Loucy (cell line): ENCODE data around the gene WDR31.

ENCODE experiments used
- H2AFZ ChIP-seq: fragments of 200-600 bp; sonication (generic); 2 replicates; pipeline ENCODE4 v1.6.0; 2016; ENCODE audit warnings: antibody characterized with exemption, mild to moderate bottlenecking, low read length, moderate library complexity
- H3F3A ChIP-seq: fragments of 200-600 bp; 2 replicates; pipeline ENCODE4 v1.6.0; 2016; ENCODE audit warnings: antibody characterized with exemption, low read depth, mild to moderate bottlenecking
- H3K27me3 ChIP-seq: fragments of 200-600 bp; sonication (generic); 2 replicates; pipeline ENCODE4 v1.6.1; 2014; ENCODE audit warnings: low read length, mild to moderate bottlenecking; ENCODE audit not compliant: insufficient read depth, poor library complexity, severe bottlenecking
- H3K36me3 ChIP-seq: fragments of 200-600 bp; sonication (generic); 2 replicates; pipeline ENCODE4 v1.6.1; 2016; ENCODE audit warnings: low read length; ENCODE audit not compliant: insufficient read depth
- H3K4me1 ChIP-seq: fragments of 200-600 bp; sonication (generic); 2 replicates; pipeline ENCODE4 v1.5.1; 2014; ENCODE audit warnings: low read length, mild to moderate bottlenecking; ENCODE audit not compliant: insufficient read depth, poor library complexity, severe bottlenecking
- H3K4me2 ChIP-seq: fragments of 200-600 bp; sonication (generic); 2 replicates; pipeline ENCODE4 v1.6.0; 2014; ENCODE audit warnings: antibody characterized with exemption, low read length, low read depth, mild to moderate bottlenecking; ENCODE audit not compliant: poor library complexity, severe bottlenecking
- H3K4me3 ChIP-seq: fragments of 200-600 bp; sonication (generic); 2 replicates; pipeline ENCODE4 v1.5.1; 2014; ENCODE audit warnings: low read length, mild to moderate bottlenecking, mixed read lengths; ENCODE audit not compliant: poor library complexity, severe bottlenecking
- H3K79me2 ChIP-seq: fragments of 200-600 bp; sonication (generic); 2 replicates; pipeline ENCODE4 v1.6.1; 2014; ENCODE audit warnings: low read length; ENCODE audit not compliant: insufficient read depth
- H3K9ac ChIP-seq: fragments of 200-600 bp; sonication (generic); 2 replicates; pipeline ENCODE4 v1.6.0; 2014; ENCODE audit warnings: mild to moderate bottlenecking, low read depth, low read length, moderate library complexity; ENCODE audit not compliant: poor library complexity, severe bottlenecking
- H3K9me2 ChIP-seq: fragments of 200-600 bp; sonication (generic); replicated peaks from 2 replicates; pipeline ENCODE4 v1.6.1; 2016; ENCODE audit warnings: low read depth, low read length, mixed read lengths
- H3K9me3 ChIP-seq: fragments of 200-600 bp; sonication (generic); 2 replicates; pipeline ENCODE4 v1.6.1; 2014; ENCODE audit warnings: mild to moderate bottlenecking, antibody characterized with exemption, low read length, low read depth; ENCODE audit not compliant: insufficient read depth
- H4K20me1 ChIP-seq: fragments of 200-600 bp; sonication (generic); 2 replicates; pipeline ENCODE4 v1.6.0; 2014; ENCODE audit warnings: antibody characterized with exemption, low read length, mild to moderate bottlenecking; ENCODE audit not compliant: insufficient read depth, poor library complexity, severe bottlenecking
- EZH2phosphoT487 ChIP-seq: fragments of 200-600 bp; IDR thresholded peaks from 2 replicates; pipeline ENCODE4 v1.6.1; 2018; ENCODE audit warnings: antibody characterized with exemption, mild to moderate bottlenecking, moderate library complexity, borderline replicate concordance
- TF ChIP-seq, protein P1 (sequence below): fragments of 200-600 bp; sonication (generic); conservative IDR thresholded peaks from 2 replicates; pipeline ENCODE4 v1.5.1; 2014; ENCODE audit warnings: mild to moderate bottlenecking, antibody characterized with exemption, low read length

The WDR31 gene

DNA sequence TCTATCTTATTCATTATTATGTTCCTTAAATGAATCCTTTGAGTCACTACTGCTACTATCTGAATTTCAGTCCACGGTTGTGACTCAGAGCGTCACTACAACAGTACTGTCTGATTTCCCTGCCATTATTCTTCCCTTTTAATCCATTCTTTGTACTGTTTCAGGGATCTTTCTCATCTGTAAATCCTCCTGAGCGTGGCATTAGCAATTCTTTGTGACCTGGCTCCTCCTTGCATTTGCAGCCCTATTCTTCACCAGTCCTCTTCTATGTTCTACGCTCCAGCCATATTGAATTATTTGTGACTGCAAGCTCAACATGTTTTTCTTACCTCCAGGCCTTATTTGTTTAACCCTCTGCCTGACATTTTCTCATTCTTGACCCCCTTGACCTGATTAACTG lies 58.7 kb downstream of the WDR31 start:
- peaks cover 28% of the 10 kb centered on the region for H4K20me1 ChIP-seq

DNA sequence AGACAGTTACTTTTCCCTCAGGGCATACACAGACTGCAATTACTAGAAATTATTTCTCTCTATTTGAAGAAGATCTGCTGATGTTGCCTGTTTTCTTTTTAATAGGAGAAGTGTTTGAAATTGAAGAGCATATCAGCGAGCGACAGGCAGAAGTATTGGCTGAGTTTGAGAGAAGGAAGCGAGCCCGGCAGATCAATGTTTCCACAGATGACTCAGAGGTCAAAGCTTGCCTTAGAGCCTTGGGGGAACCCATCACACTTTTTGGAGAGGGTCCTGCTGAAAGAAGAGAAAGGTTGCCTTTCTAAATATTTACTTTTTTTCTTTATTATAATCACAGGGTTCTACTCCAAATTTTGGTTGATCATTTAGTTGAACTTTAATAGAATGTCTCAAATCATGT lies 61.2 kb downstream of the WDR31 start:
- no peaks in the 10 kb centered on the region for H3K9me3 ChIP-seq
- peaks cover 59% of the 10 kb centered on the region for H3K79me2 ChIP-seq
- peak overlapping the region; percentile 85 for H3K4me2 ChIP-seq
- no peaks in the 10 kb centered on the region for H3K27me3 ChIP-seq
- H3K4me1 ChIP-seq, result peaks cover 28% of the 10 kb centered on the region
- H3K4me3 ChIP-seq, result no peak overlapping the region
- H3K9me2 ChIP-seq, result no peaks in the 10 kb centered on the region
- H3K9ac ChIP-seq, result peak overlapping the region; percentile 34
- peaks cover 41% of the 10 kb centered on the region for H4K20me1 ChIP-seq
- peaks cover 38% of the 10 kb centered on the region for H3K36me3 ChIP-seq
- H3F3A ChIP-seq, result 0 out of 2 replicates have a peak, but pooled peaks cover 5% of the 10 kb centered on the region
- TF ChIP-seq, protein P1, sequence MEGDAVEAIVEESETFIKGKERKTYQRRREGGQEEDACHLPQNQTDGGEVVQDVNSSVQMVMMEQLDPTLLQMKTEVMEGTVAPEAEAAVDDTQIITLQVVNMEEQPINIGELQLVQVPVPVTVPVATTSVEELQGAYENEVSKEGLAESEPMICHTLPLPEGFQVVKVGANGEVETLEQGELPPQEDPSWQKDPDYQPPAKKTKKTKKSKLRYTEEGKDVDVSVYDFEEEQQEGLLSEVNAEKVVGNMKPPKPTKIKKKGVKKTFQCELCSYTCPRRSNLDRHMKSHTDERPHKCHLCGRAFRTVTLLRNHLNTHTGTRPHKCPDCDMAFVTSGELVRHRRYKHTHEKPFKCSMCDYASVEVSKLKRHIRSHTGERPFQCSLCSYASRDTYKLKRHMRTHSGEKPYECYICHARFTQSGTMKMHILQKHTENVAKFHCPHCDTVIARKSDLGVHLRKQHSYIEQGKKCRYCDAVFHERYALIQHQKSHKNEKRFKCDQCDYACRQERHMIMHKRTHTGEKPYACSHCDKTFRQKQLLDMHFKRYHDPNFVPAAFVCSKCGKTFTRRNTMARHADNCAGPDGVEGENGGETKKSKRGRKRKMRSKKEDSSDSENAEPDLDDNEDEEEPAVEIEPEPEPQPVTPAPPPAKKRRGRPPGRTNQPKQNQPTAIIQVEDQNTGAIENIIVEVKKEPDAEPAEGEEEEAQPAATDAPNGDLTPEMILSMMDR, result no peak
- no peak for TF ChIP-seq EZH2phosphoT487
- H2AFZ ChIP-seq, result no peak overlapping the region

More for the DNA sequence above, 58.7 kb downstream of the WDR31 start:
- Histone ChIP-seq H3K9me3 (no peaks in the 10 kb centered on the region), H3K4me1 (peaks cover 13% of the 10 kb centered on the region), H2AFZ (no peak overlapping the region), H3K27me3 (no peaks in the 10 kb centered on the region), H3K9ac (no peak overlapping the region), H3K4me3 (no peak overlapping the region), H3K79me2 (peaks cover 39% of the 10 kb centered on the region), H3K4me2 (no peak overlapping the region), H3F3A (no peaks in the 10 kb centered on the region), H3K9me2 (no peaks in the 10 kb centered on the region), H3K36me3 (peaks cover 58% of the 10 kb centered on the region)
- TF ChIP-seq EZH2phosphoT487, result no peak
- TF ChIP-seq, protein P1, result no peak

DNA sequence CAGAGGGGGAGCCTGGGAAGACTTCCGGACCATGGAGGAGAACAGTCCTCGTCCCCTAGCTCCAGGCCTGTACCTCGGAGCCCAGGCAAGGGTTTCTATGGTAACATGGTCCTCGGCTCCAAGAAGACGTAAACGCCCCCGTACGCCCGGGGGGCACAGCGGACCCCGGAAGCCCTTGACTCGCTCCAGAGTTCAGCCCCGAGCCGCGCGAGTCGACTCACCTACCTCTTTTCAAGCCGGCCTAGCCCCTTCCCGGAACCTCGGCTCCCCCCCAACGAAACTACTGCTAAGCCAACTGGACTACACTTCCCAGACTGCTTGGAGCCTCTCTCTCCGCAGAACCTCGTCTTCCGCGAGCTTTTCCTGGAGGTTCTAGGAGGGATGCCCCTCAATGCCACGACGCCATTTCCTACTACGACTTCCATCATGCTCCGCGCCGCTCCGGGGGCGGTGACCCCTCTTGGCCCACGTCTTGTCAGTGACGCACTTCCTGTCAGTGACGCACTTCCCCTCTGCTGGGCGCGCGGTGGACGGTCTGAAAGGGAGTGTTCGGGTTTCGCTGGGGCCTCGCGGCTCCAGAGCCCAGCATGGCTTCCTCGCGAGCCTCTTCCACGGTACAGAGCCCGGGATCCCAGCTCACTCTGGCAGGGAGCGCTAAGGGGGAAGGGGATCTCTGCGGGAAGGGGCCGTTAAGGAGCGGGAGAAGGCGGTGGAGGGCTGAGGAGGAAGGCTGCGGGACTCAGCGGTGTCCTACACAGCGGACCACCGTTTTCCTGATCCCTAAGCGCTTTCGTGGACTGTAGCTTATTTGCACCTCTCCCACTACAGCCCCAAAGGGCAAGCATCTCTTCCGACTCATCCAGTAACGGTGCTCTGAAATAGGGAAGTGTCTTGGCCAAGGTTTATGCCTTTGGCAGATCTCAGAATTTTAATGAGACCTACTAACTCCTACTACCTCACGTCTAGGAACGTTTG lies 64.6 kb downstream of the WDR31 start, which contains the start of the genes CDC26 and PRPF4:
CDC26 (minus strand) TSS at position 416 of the 975 bp plus-strand sequence. CDS start 3,065 bp downstream, outside the sequence.
PRPF4 (plus strand) TSS at position 502 of the 975 bp plus-strand sequence; CDS start at position 588, 86 bp downstream.
- H3K9me3 ChIP-seq, result no peaks in the 10 kb centered on the region
- peaks cover 29% of the 10 kb centered on the region for H3K4me1 ChIP-seq
- 0 out of 2 replicates have a peak, but pooled peaks cover 5% of the 10 kb centered on the region for H3F3A ChIP-seq
- H3K4me2 ChIP-seq, result peak within 1 kb of the TSS; percentile 91
- no peak for TF ChIP-seq EZH2phosphoT487
- TF ChIP-seq, protein P1, result no peak
- H4K20me1 ChIP-seq, result peaks cover 38% of the 10 kb centered on the region
- H3K9me2 ChIP-seq, result no peaks in the 10 kb centered on the region
- peaks cover 59% of the 10 kb centered on the region for H3K79me2 ChIP-seq
- peak within 1 kb of the TSS; percentile 83 for H3K4me3 ChIP-seq
- peaks cover 22% of the 10 kb centered on the region; the same call in 1 of the 2 replicates for H3K36me3 ChIP-seq
- peak within 1 kb of the TSS; percentile 86 for H3K9ac ChIP-seq
- H2AFZ ChIP-seq, result peak within 1 kb of the TSS; percentile 93
- no peaks in the 10 kb centered on the region for H3K27me3 ChIP-seq
